ENCODE measurements around the gene MEIOSIN. TPM values are rescaled to one million over a fixed set of nuclear protein-coding genes. Genes with fewer than 3 reads are reported as not detected.

The MEIOSIN gene
- total RNA-seq, 1 experiment from 2014 or later = not detected

DNA sequence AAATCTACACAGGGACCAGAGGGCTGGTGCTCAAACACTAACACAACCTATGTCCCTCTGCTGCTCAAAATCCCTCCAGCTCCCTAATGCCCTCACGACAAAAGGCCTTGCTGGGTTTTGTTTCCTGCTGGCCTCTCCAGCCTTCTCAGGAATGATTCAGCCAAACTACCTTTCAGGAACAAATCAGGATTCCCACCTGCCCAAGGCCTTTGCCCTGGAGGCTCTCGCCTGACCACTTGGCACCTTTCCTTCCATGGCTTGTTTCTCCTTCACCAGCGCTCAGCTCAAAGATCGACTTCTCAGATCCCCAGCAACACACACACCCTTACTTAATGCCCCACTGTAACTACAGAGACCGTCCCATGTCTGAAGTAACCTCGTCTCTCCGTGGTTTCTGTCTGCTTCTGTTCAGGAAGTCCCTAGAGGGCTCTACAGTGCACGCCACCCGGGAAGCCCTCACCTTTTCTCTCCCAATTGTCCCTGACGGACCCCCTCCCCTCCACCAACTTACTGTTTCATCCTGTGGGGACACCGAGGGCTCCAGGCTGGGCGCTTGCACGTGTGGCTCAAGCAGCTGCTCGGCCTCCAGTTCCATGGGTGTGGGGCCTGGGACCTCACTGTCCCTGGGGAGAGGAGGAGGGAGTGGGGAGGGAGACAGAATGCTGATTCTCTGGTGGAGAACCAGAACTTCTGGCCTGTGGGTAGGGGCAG lies 39.0 kb downstream of the MEIOSIN start:
- peak in 1 of 2 experiments; percentile 51 for DNase-seq
- no peak overlapping the region for H3K4me2 ChIP-seq
- H3F3A ChIP-seq (ENCODE audit: insufficient read depth, low read depth) = peaks cover 74% of the 10 kb centered on the region; the same call in 1 of the 2 replicates
- H4K20me1 ChIP-seq (ENCODE audit: insufficient read depth) = peaks cover 4% of the 10 kb centered on the region; the same call in 1 of the 2 replicates
- intact Hi-C loops (cut with micrococcal nuclease; ENCODE audit: unreplicated experiment) = no loop called here
- no peak for TF ChIP-seq EZH2 (IDR thresholded peaks at IDR 0.05; ENCODE audit: low read depth)
- TF ChIP-seq, protein P1, sequence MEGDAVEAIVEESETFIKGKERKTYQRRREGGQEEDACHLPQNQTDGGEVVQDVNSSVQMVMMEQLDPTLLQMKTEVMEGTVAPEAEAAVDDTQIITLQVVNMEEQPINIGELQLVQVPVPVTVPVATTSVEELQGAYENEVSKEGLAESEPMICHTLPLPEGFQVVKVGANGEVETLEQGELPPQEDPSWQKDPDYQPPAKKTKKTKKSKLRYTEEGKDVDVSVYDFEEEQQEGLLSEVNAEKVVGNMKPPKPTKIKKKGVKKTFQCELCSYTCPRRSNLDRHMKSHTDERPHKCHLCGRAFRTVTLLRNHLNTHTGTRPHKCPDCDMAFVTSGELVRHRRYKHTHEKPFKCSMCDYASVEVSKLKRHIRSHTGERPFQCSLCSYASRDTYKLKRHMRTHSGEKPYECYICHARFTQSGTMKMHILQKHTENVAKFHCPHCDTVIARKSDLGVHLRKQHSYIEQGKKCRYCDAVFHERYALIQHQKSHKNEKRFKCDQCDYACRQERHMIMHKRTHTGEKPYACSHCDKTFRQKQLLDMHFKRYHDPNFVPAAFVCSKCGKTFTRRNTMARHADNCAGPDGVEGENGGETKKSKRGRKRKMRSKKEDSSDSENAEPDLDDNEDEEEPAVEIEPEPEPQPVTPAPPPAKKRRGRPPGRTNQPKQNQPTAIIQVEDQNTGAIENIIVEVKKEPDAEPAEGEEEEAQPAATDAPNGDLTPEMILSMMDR (conservative IDR thresholded peaks at IDR 0.05) = no peak
- no peak overlapping the region for H2AFZ ChIP-seq
- no peaks in the 10 kb centered on the region for H3K9me2 ChIP-seq (ENCODE audit: insufficient read depth)
- no TSS peak for BruUV-seq (replicated peaks)
- CTCF ChIA-PET = no interaction called here
- no peaks in the 10 kb centered on the region for H3K27me3 ChIP-seq (ENCODE audit: insufficient read depth, low read depth)
- peak overlapping the region; percentile 24; the same call in 1 of the 2 replicates for H3K27ac ChIP-seq
- no peak overlapping the region for H3K4me3 ChIP-seq
- H3K9me3 ChIP-seq (ENCODE audit: insufficient read depth, low read depth) = no peaks in the 10 kb centered on the region
- no peaks in the 10 kb centered on the region for H3K79me2 ChIP-seq (ENCODE audit: low read depth)
- H3K36me3 ChIP-seq (ENCODE audit: low read depth) = peaks cover 16% of the 10 kb centered on the region; the same call in 1 of the 2 replicates
- POLR2A ChIA-PET (ENCODE audit: unreplicated experiment) = interaction anchor here (0.6 to 1.0 kb wide), 5 partner anchors 11 to 95 kb away, joined by 3 to 5 read pairs (median 4); no protein-coding TSS in a partner anchor
- H3K4me1 ChIP-seq (replicated peaks; ENCODE audit: insufficient read depth) = peaks cover 7% of the 10 kb centered on the region; the same call in 1 of the 2 replicates

DNA sequence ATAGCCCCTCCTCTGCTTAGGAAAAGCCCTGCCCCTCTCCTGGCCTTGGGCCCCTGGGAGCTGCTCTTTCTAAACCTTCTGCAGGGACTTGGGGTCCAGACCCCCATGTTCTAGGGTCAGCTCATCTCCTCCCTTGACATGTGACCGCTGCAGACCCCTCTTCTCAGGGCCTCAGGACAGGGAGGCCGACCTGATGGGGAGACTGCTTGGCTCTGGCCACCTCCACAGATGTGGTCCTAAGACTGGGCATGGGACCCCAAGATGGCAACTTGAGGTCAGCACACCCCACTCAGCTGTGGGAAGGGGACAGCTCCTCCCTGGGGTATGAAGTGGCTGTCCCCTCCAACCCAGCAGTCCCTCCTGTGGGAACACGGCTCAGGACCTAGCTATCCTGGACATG lies 39.7 kb downstream of the MEIOSIN start:
- intact Hi-C loops (cut with micrococcal nuclease; ENCODE audit: unreplicated experiment) = no loop called here
- peaks cover 70% of the 10 kb centered on the region; the same call in 1 of the 2 replicates for H3F3A ChIP-seq (ENCODE audit: insufficient read depth, low read depth)
- no peak for TF ChIP-seq EZH2 (IDR thresholded peaks at IDR 0.05; ENCODE audit: low read depth)
- TF ChIP-seq, protein P1 (conservative IDR thresholded peaks at IDR 0.05) = no peak
- H3K79me2 ChIP-seq (ENCODE audit: low read depth) = no peaks in the 10 kb centered on the region
- H3K27me3 ChIP-seq (ENCODE audit: insufficient read depth, low read depth) = no peaks in the 10 kb centered on the region
- no peaks in the 10 kb centered on the region for H3K9me2 ChIP-seq (ENCODE audit: insufficient read depth)
- H3K4me2 ChIP-seq = no peak overlapping the region
- no peak for DNase-seq
- H3K4me3 ChIP-seq = no peak overlapping the region
- CTCF ChIA-PET = no interaction called here
- H4K20me1 ChIP-seq (ENCODE audit: insufficient read depth) = peaks cover 5% of the 10 kb centered on the region
- H3K4me1 ChIP-seq (replicated peaks; ENCODE audit: insufficient read depth) = peaks cover 7% of the 10 kb centered on the region; the same call in 1 of the 2 replicates
- no peak overlapping the region for H3K27ac ChIP-seq
- POLR2A ChIA-PET (ENCODE audit: unreplicated experiment) = interaction anchor here (0.9 to 1.0 kb wide), 2 partner anchors 10 to 55 kb away, joined by 3 to 4 read pairs; no protein-coding TSS in a partner anchor
- BruUV-seq (replicated peaks) = no TSS peak
- peaks cover 21% of the 10 kb centered on the region; the same call in 1 of the 2 replicates for H3K36me3 ChIP-seq (ENCODE audit: low read depth)
- H2AFZ ChIP-seq = no peak overlapping the region
- H3K9me3 ChIP-seq (ENCODE audit: insufficient read depth, low read depth) = no peaks in the 10 kb centered on the region

DNA sequence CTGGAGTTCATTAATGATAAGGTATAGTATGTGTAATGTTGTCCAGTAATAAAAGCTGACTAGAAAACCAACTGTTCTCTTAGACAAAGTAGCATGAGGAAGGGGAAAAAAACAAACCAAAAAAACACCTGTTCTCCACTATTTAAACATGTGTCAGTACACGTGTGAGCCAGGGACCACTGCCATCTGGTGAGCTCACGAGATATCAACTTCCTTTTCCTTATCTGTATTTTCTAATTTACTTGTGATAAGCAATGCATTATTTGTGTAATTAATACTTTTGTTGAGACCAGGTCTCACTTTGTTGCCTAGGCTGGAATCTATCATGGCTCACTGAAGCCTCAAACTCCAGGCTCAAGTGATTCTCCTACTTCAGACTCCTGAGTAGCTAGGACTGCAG lies 40.1 kb downstream of the MEIOSIN start:
- TF ChIP-seq, protein P1 (conservative IDR thresholded peaks at IDR 0.05) = no peak
- TF ChIP-seq EZH2 (IDR thresholded peaks at IDR 0.05; ENCODE audit: low read depth) = no peak
- Histone ChIP-seq H3K9me2 (ENCODE audit: insufficient read depth) (no peaks in the 10 kb centered on the region), H3K79me2 (ENCODE audit: low read depth) (no peaks in the 10 kb centered on the region), H3K4me3 (no peak overlapping the region), H3F3A (ENCODE audit: insufficient read depth, low read depth) (peaks cover 67% of the 10 kb centered on the region; the same call in 1 of the 2 replicates), H3K4me1 (replicated peaks; ENCODE audit: insufficient read depth) (peaks cover 7% of the 10 kb centered on the region; the same call in 1 of the 2 replicates), H4K20me1 (ENCODE audit: insufficient read depth) (peaks cover 9% of the 10 kb centered on the region), H3K4me2 (no peak overlapping the region), H3K27me3 (ENCODE audit: insufficient read depth, low read depth) (no peaks in the 10 kb centered on the region), H2AFZ (no peak overlapping the region), H3K27ac (no peak overlapping the region), H3K36me3 (ENCODE audit: low read depth) (peaks cover 24% of the 10 kb centered on the region; the same call in 1 of the 2 replicates), H3K9me3 (ENCODE audit: insufficient read depth, low read depth) (no peaks in the 10 kb centered on the region)
- no TSS peak for BruUV-seq (replicated peaks)
- CTCF ChIA-PET = no interaction called here
- DNase-seq = no peak
- POLR2A ChIA-PET (ENCODE audit: unreplicated experiment) = interaction anchor here (0.7 to 0.9 kb wide), 2 partner anchors 10 to 20 kb away, joined by 4 to 7 read pairs; no protein-coding TSS in a partner anchor
- intact Hi-C loops (cut with micrococcal nuclease; ENCODE audit: unreplicated experiment) = no loop called here

Measured in PC-9 (cell line).